Measurements from ENCODE around the gene CAPZB. TPM values are rescaled to one million over a fixed set of nuclear protein-coding genes. Genes with fewer than 3 reads are reported as not detected.

The CAPZB gene
- total RNA-seq, 1 experiment from 2014 or later = 491 TPM

GRCh38 chr1:19312782-19313635 is 172.3 kb downstream of the CAPZB start:
- no peak for DNase-seq (ENCODE audit: low read depth, low spot score)
- in situ Hi-C loops (cut with HindIII; ENCODE audit: low pct_unique_long_range_greater_than_20kb, low sequenced_read_pairs) = no loop called here
- no TSS peak for BruUV-seq (replicated peaks)
- Histone ChIP-seq H3K4me1 (ENCODE audit: control insufficient read depth, insufficient read depth, low read length) (peaks cover 18% of the 10 kb centered on the region), H3K36me3 (ENCODE audit: control insufficient read depth, insufficient read depth, low read length) (no peaks in the 10 kb centered on the region), H3K27me3 (ENCODE audit: control insufficient read depth, insufficient read depth, low read length) (no peaks in the 10 kb centered on the region), H3K4me3 (ENCODE audit: low read depth in 2 of 2, low read length in 2 of 2) (peak overlapping the region; percentile 80 to 82), H3K9me3 (ENCODE audit: control insufficient read depth, insufficient read depth, low read depth, low read length) (no peaks in the 10 kb centered on the region), H3K27ac (ENCODE audit: low read length) (peak overlapping the region; percentile 89)
- intact Hi-C loops (cut with micrococcal nuclease; ENCODE audit: unreplicated experiment) = no loop called here
- CTCF ChIA-PET = interaction anchor here (0.6 kb wide), 1 partner anchor 389 kb away, joined by 6 read pairs; no protein-coding TSS in a partner anchor
- POLR2A ChIA-PET = interaction anchor here (0.5 kb wide), 1 partner anchor 9 kb away, joined by 11 read pairs; no protein-coding TSS in a partner anchor
- TF ChIP-seq CTCF (IDR thresholded peaks at IDR 0.05) (no peak), REST (IDR thresholded peaks at IDR 0.05; ENCODE audit: insufficient read depth in 1 of 2, low read depth in 2 of 2, low read length in 1 of 2) (no peak), POLR2AphosphoS5 (IDR thresholded peaks at IDR 0.05; ENCODE audit: low read depth, low read length) (no peak), TCF7L2 (IDR thresholded peaks at IDR 0.05; ENCODE audit: low read depth, low read length) (no peak), SIN3A (IDR thresholded peaks at IDR 0.05; ENCODE audit: borderline replicate concordance, insufficient read depth, low read depth, low read length) (no peak)
- ATAC-seq = no peak; the same call in 1 of the 2 replicates

- POLR2A ChIA-PET = interaction anchor here (0.5 kb wide), 1 partner anchor 10 kb away, joined by 11 read pairs; no protein-coding TSS in a partner anchor
- peak within 1 kb of the TSS; percentile 89 for H3K27ac ChIP-seq (ENCODE audit: low read length)
- peaks cover 18% of the 10 kb centered on the region for H3K4me1 ChIP-seq (ENCODE audit: control insufficient read depth, insufficient read depth, low read length)
- no peaks in the 10 kb centered on the region for H3K9me3 ChIP-seq (ENCODE audit: control insufficient read depth, insufficient read depth, low read depth, low read length)
- ATAC-seq (peak; percentile 95), DNase-seq (ENCODE audit: low read depth, low spot score) (peak; percentile 56)
- intact Hi-C loops (cut with micrococcal nuclease; ENCODE audit: unreplicated experiment) (no loop called here), in situ Hi-C loops (cut with HindIII; ENCODE audit: low pct_unique_long_range_greater_than_20kb, low sequenced_read_pairs) (no loop called here)
- H3K36me3 ChIP-seq (ENCODE audit: control insufficient read depth, insufficient read depth, low read length) = no peaks in the 10 kb centered on the region
- BruUV-seq (replicated peaks) = no TSS peak
- CTCF ChIA-PET = interaction anchor here (0.5 kb wide), 1 partner anchor 71 kb away, joined by 4 read pairs; no protein-coding TSS in a partner anchor
- H3K4me3 ChIP-seq (ENCODE audit: low read depth in 2 of 2, low read length in 2 of 2) = peak within 1 kb of the TSS; percentile 80 to 82
- no peaks in the 10 kb centered on the region for H3K27me3 ChIP-seq (ENCODE audit: control insufficient read depth, insufficient read depth, low read length)
- TF ChIP-seq CTCF (IDR thresholded peaks at IDR 0.05) (no peak), POLR2AphosphoS5 (IDR thresholded peaks at IDR 0.05; ENCODE audit: low read depth, low read length) (peak; percentile 82), SIN3A (IDR thresholded peaks at IDR 0.05; ENCODE audit: borderline replicate concordance, insufficient read depth, low read depth, low read length) (peak; percentile 87; the same call in 1 of the 2 replicates), TCF7L2 (IDR thresholded peaks at IDR 0.05; ENCODE audit: low read depth, low read length) (no peak), REST (IDR thresholded peaks at IDR 0.05; ENCODE audit: insufficient read depth in 1 of 2, low read depth in 2 of 2, low read length in 1 of 2) (no peak)
These were observed 173.2 kb downstream of the CAPZB start, which contains the start of the genes AKR7A2 and SLC66A1 for GRCh38 chr1:19311931-19312781. Gene AKR7A2 (minus strand): TSS chr1:19312144. CDS start chr1:19312124, 20 bp downstream. Gene SLC66A1 (plus strand): TSS chr1:19312326. CDS start chr1:19317678, 5,352 bp downstream.
